ENCODE results near the gene ROS1.

DNA sequence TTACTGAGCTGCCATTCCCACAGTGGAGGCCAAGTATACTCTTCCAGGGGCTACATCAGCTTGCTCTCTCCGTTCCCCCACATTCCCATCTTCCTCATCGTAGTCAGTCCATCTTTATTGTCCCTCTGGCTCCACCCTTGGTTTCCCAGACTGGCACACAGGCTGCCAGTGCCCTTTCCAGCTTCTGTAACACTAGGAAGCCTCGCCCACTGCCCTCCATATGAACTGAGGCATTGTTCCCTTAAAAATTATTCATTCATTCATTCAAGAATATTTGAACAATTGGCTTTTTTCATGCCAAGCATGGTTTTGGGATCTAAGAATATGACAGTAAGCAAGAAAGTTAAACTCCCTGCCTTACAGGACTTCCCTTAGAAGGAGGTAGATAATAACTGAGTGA is 14.3 kb downstream of the ROS1 start:
- TF ChIP-seq, protein P1, sequence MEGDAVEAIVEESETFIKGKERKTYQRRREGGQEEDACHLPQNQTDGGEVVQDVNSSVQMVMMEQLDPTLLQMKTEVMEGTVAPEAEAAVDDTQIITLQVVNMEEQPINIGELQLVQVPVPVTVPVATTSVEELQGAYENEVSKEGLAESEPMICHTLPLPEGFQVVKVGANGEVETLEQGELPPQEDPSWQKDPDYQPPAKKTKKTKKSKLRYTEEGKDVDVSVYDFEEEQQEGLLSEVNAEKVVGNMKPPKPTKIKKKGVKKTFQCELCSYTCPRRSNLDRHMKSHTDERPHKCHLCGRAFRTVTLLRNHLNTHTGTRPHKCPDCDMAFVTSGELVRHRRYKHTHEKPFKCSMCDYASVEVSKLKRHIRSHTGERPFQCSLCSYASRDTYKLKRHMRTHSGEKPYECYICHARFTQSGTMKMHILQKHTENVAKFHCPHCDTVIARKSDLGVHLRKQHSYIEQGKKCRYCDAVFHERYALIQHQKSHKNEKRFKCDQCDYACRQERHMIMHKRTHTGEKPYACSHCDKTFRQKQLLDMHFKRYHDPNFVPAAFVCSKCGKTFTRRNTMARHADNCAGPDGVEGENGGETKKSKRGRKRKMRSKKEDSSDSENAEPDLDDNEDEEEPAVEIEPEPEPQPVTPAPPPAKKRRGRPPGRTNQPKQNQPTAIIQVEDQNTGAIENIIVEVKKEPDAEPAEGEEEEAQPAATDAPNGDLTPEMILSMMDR (IDR thresholded peaks at IDR 0.05) = no peak
- TF ChIP-seq POLR2A (IDR thresholded peaks at IDR 0.05; ENCODE audit: low read depth) (no peak), EP300 (IDR thresholded peaks at IDR 0.05) (no peak)
